Nephron progenitor cell (in vitro differentiated cells): ENCODE results near the gene LAGE3.
A peak's percentile ranks its signal among the peaks of the same experiment; 100 is the strongest.

Experiments
- DNase-seq: peaks from one replicate; pipeline ENCODE4 v3.0.0; 2021
- H3K27ac Mint-ChIP-seq: 2 replicates; pipeline ENCODE4 v1.8.0; 2021; ENCODE audit warnings: mild to moderate bottlenecking, moderate library complexity, mixed read lengths
- H3K27me3 Mint-ChIP-seq: 2 replicates; pipeline ENCODE4 v1.8.0; 2021; ENCODE audit warnings: mild to moderate bottlenecking, low read depth, mixed read lengths; ENCODE audit not compliant: poor library complexity
- H3K36me3 Mint-ChIP-seq: 2 replicates; pipeline ENCODE4 v1.8.0; 2021; ENCODE audit warnings: low read depth, mixed read lengths
- H3K4me1 Mint-ChIP-seq: 2 replicates; pipeline ENCODE4 v1.8.0; 2021; ENCODE audit warnings: mixed read lengths
- H3K4me3 Mint-ChIP-seq: 2 replicates; pipeline ENCODE4 v1.8.0; 2021; ENCODE audit warnings: mild to moderate bottlenecking, moderate library complexity, mixed read lengths
- H3K9me3 Mint-ChIP-seq: 2 replicates; pipeline ENCODE4 v1.8.0; 2021; ENCODE audit warnings: mild to moderate bottlenecking, moderate library complexity, mixed read lengths
- TF ChIP-seq, protein P1 (sequence below): fragments of 200-600 bp; sonication (generic); IDR thresholded peaks from 2 replicates; pipeline ENCODE4 v1.5.0; 2021; ENCODE audit warnings: antibody characterized with exemption

The LAGE3 gene, protein sequence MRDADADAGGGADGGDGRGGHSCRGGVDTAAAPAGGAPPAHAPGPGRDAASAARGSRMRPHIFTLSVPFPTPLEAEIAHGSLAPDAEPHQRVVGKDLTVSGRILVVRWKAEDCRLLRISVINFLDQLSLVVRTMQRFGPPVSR

GRCh38 chrX:154478728-154479622 lies at the start of gene LAGE3:
TSS of gene LAGE3 (minus strand) at chrX:154479281. CDS start at chrX:154478915, 366 bp downstream.
- peaks cover 74% of the 10 kb centered on the region for H3K9me3 Mint-ChIP-seq
- peaks cover 9% of the 10 kb centered on the region for H3K27me3 Mint-ChIP-seq
- TF ChIP-seq, protein P1, sequence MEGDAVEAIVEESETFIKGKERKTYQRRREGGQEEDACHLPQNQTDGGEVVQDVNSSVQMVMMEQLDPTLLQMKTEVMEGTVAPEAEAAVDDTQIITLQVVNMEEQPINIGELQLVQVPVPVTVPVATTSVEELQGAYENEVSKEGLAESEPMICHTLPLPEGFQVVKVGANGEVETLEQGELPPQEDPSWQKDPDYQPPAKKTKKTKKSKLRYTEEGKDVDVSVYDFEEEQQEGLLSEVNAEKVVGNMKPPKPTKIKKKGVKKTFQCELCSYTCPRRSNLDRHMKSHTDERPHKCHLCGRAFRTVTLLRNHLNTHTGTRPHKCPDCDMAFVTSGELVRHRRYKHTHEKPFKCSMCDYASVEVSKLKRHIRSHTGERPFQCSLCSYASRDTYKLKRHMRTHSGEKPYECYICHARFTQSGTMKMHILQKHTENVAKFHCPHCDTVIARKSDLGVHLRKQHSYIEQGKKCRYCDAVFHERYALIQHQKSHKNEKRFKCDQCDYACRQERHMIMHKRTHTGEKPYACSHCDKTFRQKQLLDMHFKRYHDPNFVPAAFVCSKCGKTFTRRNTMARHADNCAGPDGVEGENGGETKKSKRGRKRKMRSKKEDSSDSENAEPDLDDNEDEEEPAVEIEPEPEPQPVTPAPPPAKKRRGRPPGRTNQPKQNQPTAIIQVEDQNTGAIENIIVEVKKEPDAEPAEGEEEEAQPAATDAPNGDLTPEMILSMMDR, result no peak
- DNase-seq, result peak; percentile 95
- H3K4me3 Mint-ChIP-seq, result peak within 1 kb of the TSS; percentile 83
- no peak within 1 kb of the TSS for H3K27ac Mint-ChIP-seq
- peaks cover 14% of the 10 kb centered on the region for H3K36me3 Mint-ChIP-seq
- peaks cover 27% of the 10 kb centered on the region for H3K4me1 Mint-ChIP-seq

GRCh38 chrX:154526901-154527675 lies 48.0 kb upstream of the LAGE3 start:
- peaks cover 56% of the 10 kb centered on the region for H3K9me3 Mint-ChIP-seq
- no peaks in the 10 kb centered on the region for H3K36me3 Mint-ChIP-seq
- peaks cover 10% of the 10 kb centered on the region for H3K4me1 Mint-ChIP-seq
- H3K27me3 Mint-ChIP-seq, result no peaks in the 10 kb centered on the region
- peak; percentile 74 for DNase-seq
- TF ChIP-seq, protein P1, result no peak
- peak overlapping the region; percentile 90 for H3K27ac Mint-ChIP-seq
- H3K4me3 Mint-ChIP-seq, result peak overlapping the region; percentile 66

DNA sequence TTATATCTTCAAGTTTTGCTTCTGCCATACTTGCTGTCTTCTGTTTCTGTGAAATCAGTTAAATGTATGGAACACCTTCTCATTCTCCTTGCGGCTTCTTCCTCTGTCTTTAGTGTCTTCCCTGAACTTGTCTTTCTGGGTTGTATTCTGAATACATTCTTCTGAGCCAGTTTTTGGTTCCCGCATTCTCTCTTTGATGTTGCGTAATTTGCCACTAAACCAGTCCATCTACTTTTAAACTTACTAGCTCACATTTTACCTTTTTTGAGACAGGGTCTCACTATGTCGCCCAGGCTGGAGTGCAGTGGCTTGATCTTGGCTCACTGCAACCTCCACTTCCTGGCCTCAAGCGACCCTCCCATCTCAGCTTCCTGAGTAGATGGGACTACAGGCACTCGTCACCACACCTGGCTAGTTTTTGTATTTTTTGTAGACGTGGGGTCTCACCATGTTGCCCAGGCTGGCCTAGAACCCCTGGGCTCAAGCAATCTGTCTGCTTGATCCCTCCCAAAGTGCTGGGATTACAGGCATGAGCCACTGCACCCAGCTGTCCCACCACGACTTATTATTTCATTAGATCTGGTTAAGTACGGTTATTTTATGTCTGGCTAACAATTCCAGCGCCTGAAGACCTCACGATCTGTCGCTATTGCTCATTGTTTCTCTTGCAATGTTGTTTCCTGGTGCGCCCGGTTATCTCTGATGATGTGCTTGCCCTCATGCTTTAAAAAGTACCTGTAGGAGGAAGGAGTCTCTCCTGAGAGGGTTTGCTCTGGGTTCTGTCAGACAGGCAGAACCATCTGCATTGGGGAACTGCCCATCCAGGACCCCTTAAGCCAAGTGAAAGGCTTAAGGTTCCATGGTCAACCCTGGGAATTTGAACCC lies 46.8 kb upstream of the LAGE3 start:
- H3K27ac Mint-ChIP-seq, result no peak overlapping the region
- peaks cover 56% of the 10 kb centered on the region for H3K9me3 Mint-ChIP-seq

GRCh38 chrX:154519389-154519788 lies 40.3 kb upstream of the LAGE3 start:
- H3K36me3 Mint-ChIP-seq, result peaks cover 5% of the 10 kb centered on the region
- peaks cover 4% of the 10 kb centered on the region for H3K27me3 Mint-ChIP-seq
- H3K9me3 Mint-ChIP-seq, result peaks cover 47% of the 10 kb centered on the region
- TF ChIP-seq, protein P1, result no peak
- DNase-seq, result no peak
- peaks cover 31% of the 10 kb centered on the region for H3K4me1 Mint-ChIP-seq
- no peak overlapping the region for H3K4me3 Mint-ChIP-seq
- H3K27ac Mint-ChIP-seq, result no peak overlapping the region

More for the DNA sequence above, 46.8 kb upstream of the LAGE3 start:
- no peak overlapping the region for H3K4me3 Mint-ChIP-seq
- no peaks in the 10 kb centered on the region for H3K36me3 Mint-ChIP-seq
- H3K4me1 Mint-ChIP-seq, result peaks cover 14% of the 10 kb centered on the region
- no peak for DNase-seq
- no peaks in the 10 kb centered on the region for H3K27me3 Mint-ChIP-seq
- TF ChIP-seq, protein P1, result no peak

DNA sequence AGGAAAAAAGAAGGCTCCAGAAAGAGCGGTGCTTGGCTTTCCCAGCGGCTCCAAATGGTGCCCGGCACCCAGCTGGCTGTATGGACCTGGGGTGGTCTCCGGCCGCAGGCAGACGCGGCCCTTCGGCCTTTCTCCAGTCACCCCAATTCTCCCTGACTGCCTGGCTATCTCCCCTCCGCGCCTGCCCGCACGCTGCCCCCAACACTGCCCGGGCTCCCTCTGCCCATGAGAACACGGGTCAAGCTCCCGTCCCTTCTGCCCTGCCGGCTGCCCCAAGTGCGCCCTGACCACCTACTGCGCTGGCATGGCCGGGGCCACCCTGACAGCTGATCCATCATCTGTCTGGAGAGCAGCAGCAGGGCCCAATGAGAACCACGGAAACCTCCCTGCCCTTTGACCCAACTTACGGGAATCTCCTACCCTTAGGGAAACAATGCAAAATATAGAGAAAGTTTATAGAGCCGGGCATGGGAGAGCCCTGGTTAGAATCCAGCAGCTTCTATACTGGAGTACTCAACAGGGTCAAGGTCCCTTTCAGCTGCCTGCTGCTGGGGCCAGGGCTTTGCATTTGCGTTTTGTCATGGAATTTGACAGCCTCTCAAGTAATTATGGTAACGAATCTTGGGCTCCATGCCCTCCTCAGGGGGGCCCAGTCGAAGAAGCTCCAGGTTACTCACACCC lies 38.2 kb upstream of the LAGE3 start:
- H3K36me3 Mint-ChIP-seq, result peaks cover 12% of the 10 kb centered on the region
- peaks cover 5% of the 10 kb centered on the region for H3K27me3 Mint-ChIP-seq
- peaks cover 44% of the 10 kb centered on the region for H3K9me3 Mint-ChIP-seq
- TF ChIP-seq, protein P1, result no peak
- peak; percentile 48 for DNase-seq
- H3K4me1 Mint-ChIP-seq, result peaks cover 39% of the 10 kb centered on the region
- peak overlapping the region; percentile 81 for H3K4me3 Mint-ChIP-seq
- peak overlapping the region; percentile 71 for H3K27ac Mint-ChIP-seq
